Measurements from ENCODE around the gene CABLES1.

- TF ChIP-seq FOXA1 (IDR thresholded peaks at IDR 0.05) (no peak), ARNT (IDR thresholded peaks at IDR 0.05) (no peak), ELF4 (IDR thresholded peaks at IDR 0.05) (no peak), BHLHE40 (IDR thresholded peaks at IDR 0.05; ENCODE audit: borderline replicate concordance) (no peak)
Measured at GRCh38 chr18:23235336-23235735, 100.1 kb downstream of the CABLES1 start.
